GM19239 (cell line): Measurements from ENCODE around the gene DCDC2C.

ENCODE experiments used
- DNase-seq: peaks from one replicate; pipeline ENCODE4 v3.0.0; 2011; ENCODE audit warnings: low spot score; ENCODE audit not compliant: insufficient read length
- FAIRE-seq: peaks from 2 replicates; lab custom pipeline; 2011; peaks lifted over from hg19 to GRCh38; lab: Jason Lieb, UNC

The DCDC2C gene

GRCh38 chr2:3705782-3706181, 2.4 kb downstream of the DCDC2C start:
- no peak for DNase-seq
- FAIRE-seq, result no peak

DNA sequence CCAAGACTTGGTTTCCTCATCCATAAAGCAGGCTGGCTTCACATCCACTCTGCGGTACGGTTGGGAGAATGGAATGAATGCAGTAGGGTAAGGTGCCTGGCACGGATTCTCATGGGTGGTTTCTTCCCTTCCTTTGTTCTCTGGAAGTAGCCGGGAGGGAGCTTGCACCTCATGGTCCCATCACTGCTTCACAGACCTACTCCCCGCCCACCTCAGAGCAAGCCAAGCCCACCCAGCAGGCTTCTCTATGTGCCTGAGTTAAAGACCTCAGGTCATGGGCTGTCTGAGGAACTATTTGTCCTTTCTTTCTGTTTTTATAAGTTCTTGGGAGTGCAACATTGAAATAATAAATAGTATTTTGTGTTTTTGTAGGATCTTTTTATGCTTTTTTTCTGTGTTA, 3.5 kb downstream of the DCDC2C start:
- FAIRE-seq, result no peak
- no peak for DNase-seq

- DNase-seq, result no peak
- no peak for FAIRE-seq
Measured at GRCh38 chr2:3708576-3708975, 5.2 kb downstream of the DCDC2C start.

- no peak for DNase-seq
- no peak for FAIRE-seq
Measured at GRCh38 chr2:3709225-3709624, 5.8 kb downstream of the DCDC2C start.

- no peak for DNase-seq
- FAIRE-seq, result no peak
Measured at GRCh38 chr2:3712424-3712823, 9.0 kb downstream of the DCDC2C start.

DNA sequence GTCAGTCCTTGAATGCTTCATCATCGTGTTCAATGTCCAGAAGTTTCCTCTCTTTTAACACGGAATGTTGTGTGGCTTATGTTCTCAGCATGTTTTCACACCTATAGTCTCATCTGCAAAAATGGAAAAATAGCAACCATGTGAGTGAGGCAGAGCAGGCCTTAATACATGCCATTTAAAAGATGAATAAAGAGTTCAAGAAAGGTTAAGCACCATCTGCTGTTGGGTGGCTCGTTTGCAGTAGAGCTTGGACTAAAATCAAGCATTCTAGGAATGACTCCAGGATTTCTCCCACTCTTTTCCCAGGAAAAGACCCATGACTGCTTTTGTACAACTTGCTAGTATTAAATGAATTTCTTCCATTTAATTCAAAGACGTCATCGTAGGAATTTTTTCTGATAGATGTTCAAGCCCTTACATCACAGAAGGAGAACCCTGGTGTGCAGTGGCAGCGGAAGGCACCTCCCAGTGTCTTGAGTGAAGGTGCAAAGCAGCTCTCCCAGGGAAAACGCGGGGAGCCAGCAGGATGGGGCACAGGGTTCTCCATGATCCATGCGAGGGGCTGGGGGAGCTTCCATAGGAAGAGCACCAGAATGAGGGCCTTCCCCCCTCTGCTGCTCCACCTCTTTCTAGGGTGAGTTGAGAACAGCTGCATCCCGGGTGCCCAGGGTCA, 9.6 kb downstream of the DCDC2C start:
- FAIRE-seq (no peak), DNase-seq (no peak)

DNA sequence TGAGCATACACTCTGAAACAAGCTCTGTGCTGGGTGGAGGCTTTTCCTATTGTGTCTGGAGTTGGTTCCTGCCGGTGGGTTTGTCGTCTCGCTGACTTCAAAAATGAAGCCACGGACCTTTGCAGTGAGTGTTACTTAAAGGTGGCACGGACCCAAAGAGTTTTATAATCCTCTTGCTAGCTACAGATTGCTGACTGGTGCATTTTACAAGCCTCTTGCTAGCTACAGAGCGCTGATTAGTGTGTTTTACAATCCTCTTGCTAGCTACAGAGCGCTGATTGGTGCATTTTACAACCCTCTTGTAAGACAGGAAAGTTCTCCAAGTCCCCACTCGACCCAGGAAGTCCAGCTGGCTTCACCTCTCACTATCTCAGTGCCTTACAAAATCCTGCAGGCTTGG, 15.3 kb downstream of the DCDC2C start:
- DNase-seq, result no peak
- FAIRE-seq, result no peak

DNA sequence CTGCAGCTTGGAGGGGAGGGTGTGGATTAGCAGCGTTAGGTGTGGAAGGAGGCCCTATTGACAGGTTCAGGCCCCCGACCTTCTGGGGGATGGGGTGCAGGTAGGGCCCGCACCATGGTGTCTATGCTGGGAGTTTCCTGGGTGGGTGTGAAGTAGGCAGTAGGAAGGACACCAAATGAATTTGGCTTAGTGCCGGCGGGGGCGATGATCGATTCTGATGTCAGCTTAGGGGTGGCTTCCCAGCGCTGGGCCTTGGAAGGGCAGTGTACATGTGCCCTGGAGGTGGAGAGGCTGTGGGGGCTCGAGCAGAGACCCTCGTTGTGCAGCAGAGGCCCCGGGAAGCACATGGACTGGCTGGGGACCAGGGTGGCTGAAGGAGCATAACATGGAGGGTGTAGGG, 21.6 kb downstream of the DCDC2C start:
- FAIRE-seq, result no peak
- no peak for DNase-seq

DNA sequence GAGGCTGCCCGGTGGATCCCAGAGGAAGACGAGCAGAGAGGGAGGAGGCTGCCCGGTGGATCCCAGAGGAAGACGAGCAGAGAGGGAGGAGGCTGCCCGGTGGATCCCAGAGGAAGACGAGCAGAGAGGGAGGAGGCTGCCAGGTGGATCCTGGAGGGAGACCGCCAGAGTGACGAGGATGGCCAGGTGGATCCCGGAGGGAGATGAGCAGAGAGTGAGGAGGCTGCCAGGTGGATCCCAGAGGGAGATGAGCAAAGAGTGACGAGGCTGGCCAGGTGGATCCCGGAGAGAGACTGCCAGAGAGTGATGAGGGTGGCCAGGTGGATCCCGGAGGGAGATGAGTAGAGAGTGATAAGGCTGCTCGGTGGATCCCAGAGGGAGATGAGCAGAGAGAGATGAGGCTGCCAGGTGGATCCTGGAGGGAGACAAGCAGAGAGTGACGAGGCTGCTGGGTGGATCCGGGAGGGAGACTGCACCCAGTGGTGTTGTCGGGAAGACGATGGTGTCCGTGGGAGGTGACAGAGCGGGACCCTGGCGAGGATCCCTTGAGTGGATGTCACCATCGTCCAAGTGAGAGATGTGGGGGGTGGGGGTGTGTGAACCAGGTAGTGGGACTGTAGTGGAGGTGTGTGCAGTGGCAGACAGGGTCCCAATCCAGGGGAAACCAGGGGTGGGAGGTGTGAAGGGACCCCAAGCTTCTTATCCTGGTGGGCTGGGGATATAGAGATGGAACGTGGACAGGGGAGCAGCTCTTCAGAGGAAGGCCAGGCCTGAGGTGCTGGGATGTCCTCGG, 22.3 kb downstream of the DCDC2C start:
- FAIRE-seq (no peak), DNase-seq (no peak)

DNA sequence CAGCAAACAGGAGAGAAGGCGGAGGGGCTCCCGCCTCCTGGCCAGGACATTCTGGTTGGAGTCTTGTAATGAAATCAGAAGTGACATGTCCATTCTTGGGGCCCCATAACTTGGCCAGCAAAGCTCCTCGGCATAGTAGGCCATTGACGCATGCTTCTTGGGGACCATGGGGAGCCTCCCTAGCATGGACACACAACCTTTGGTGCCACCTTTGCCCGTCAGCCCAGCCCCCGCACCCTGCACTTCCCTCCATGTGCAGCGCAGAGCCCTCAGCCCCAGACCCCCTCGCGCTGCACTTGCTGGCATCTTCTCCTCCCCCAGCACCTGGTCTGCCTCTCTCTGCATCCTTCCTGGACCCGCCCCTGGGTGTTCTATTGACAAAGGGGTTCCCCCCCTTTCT, 23.1 kb downstream of the DCDC2C start:
- no peak for FAIRE-seq
- no peak for DNase-seq

GRCh38 chr2:3727397-3728045, 24.1 kb downstream of the DCDC2C start:
- DNase-seq (no peak), FAIRE-seq (no peak)

GRCh38 chr2:3728104-3729054, 25.0 kb downstream of the DCDC2C start:
- DNase-seq (peak; percentile 17), FAIRE-seq (peak; percentile 76)

- FAIRE-seq, result no peak
- DNase-seq, result no peak
Measured at GRCh38 chr2:3729055-3729448, 25.7 kb downstream of the DCDC2C start.

GRCh38 chr2:3729786-3730185, 26.4 kb downstream of the DCDC2C start:
- DNase-seq (no peak), FAIRE-seq (no peak)

DNA sequence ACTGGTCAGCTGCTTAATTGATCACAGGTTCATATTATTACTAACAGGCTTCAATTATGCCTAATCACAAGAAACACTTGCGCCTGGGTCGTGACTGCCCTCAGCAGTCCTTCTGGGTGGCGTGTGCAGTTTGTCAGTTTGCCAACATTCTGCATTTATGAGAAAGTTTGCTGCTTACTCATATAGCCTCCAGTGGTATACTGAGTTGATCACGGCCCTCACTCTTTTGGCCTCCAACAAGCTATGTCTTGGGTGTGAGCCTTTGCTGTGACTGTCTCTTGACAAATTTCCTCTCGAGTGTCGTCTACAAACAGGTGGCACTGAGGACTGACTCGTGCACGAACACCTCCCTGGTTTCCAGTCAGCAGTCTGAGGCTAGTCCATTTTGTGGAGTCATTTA, 27.3 kb downstream of the DCDC2C start:
- no peak for FAIRE-seq

DNA sequence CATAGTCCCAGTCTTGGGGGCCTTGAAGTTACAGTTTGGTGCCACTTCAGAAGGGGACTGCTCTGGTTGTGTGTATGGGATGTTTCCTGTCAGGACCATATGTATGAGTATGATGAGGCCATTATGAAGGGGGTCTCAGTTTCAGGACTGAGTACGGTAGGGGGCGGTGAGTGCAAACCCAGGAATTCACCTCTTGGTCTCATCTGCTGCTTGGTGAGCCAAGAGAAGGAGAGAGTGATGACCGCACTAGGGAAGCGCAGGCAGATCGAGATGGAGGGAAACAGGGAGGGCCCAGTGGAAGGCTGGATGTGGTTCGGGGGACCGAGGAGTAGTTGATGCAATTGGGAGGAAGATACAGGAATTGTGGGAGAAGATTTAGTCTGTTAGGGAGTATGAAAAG, 28.5 kb downstream of the DCDC2C start:
- no peak for FAIRE-seq
- no peak for DNase-seq

More for the DNA sequence above, 27.3 kb downstream of the DCDC2C start:
- no peak for DNase-seq

- FAIRE-seq, result no peak
Measured at GRCh38 chr2:3736112-3736511, 32.7 kb downstream of the DCDC2C start.

DNA sequence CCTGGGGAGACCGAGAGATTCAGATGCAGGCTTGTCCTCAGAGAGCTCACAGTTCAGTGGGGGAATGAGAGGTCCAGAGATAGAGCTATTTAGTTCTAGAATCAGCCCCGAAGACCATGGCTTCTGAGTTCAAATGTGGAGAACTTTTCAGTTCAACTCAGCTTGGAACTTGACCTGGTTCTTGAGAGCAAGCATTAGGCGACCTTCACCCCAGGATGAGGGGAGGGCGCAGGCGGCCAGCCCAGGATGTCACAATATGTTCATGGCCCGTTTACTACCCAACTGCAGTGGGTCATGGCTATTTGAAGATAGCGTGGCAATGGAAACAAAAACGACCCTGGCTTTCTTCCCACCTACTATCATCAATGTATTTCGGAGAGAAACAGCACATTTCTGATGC, 33.8 kb downstream of the DCDC2C start:
- no peak for FAIRE-seq
- DNase-seq, result no peak

More at GRCh38 chr2:3736112-3736511, 32.7 kb downstream of the DCDC2C start:
- DNase-seq, result no peak

GRCh38 chr2:3738454-3738853, 35.1 kb downstream of the DCDC2C start:
- DNase-seq, result no peak
- no peak for FAIRE-seq

- no peak for DNase-seq
- no peak for FAIRE-seq
Measured at GRCh38 chr2:3739313-3739712, 35.9 kb downstream of the DCDC2C start.
